Measurements from ENCODE around the gene TESPA1.

Gene TESPA1

GRCh38 chr12:54983536-54984101, 943 bp downstream of the TESPA1 start:
- no peak for DNase-seq (ENCODE audit: low spot score)

GRCh38 chr12:54981796-54982195, 2.8 kb downstream of the TESPA1 start:
- DNase-seq (ENCODE audit: low spot score) = no peak

- DNase-seq (ENCODE audit: low spot score) = no peak
Observed at GRCh38 chr12:54980341-54980740, 4.2 kb downstream of the TESPA1 start.

- DNase-seq (ENCODE audit: low spot score) = no peak
Observed at GRCh38 chr12:54977857-54978256, 6.7 kb downstream of the TESPA1 start.

GRCh38 chr12:54977155-54977554, 7.4 kb downstream of the TESPA1 start:
- DNase-seq (ENCODE audit: low spot score) = no peak

- no peak for DNase-seq (ENCODE audit: low spot score)
Observed at GRCh38 chr12:54975875-54976274, 8.7 kb downstream of the TESPA1 start.

- peak; percentile 62 for DNase-seq (ENCODE audit: low spot score)
Observed at GRCh38 chr12:54975272-54975671, 9.3 kb downstream of the TESPA1 start.

GRCh38 chr12:54974279-54974678, 10.3 kb downstream of the TESPA1 start:
- DNase-seq (ENCODE audit: low spot score) = no peak

GRCh38 chr12:54973556-54973955, 11.0 kb downstream of the TESPA1 start:
- no peak for DNase-seq (ENCODE audit: low spot score)

GRCh38 chr12:54970741-54971140, 13.8 kb downstream of the TESPA1 start:
- no peak for DNase-seq (ENCODE audit: low spot score)

- no peak for DNase-seq (ENCODE audit: low spot score)
Observed at GRCh38 chr12:54968181-54968730, 16.3 kb downstream of the TESPA1 start.

GRCh38 chr12:54967461-54967860, 17.1 kb downstream of the TESPA1 start:
- no peak for DNase-seq (ENCODE audit: low spot score)

- DNase-seq (ENCODE audit: low spot score) = no peak
Observed at GRCh38 chr12:54961190-54961589, 23.4 kb downstream of the TESPA1 start.

- DNase-seq (ENCODE audit: low spot score) = no peak
Observed at GRCh38 chr12:54959291-54960018, 25.1 kb downstream of the TESPA1 start.

- peak; percentile 83 for DNase-seq (ENCODE audit: low spot score)
Observed at GRCh38 chr12:54958048-54958658, 26.4 kb downstream of the TESPA1 start.

- no peak for DNase-seq (ENCODE audit: low spot score)
Observed at GRCh38 chr12:54956818-54957641, 27.5 kb downstream of the TESPA1 start.

- DNase-seq (ENCODE audit: low spot score) = no peak
Observed at GRCh38 chr12:54956322-54956721, 28.2 kb downstream of the TESPA1 start.

- no peak for DNase-seq (ENCODE audit: low spot score)
Observed at GRCh38 chr12:54954801-54955200, 29.8 kb downstream of the TESPA1 start.

- no peak for DNase-seq (ENCODE audit: low spot score)
Observed at GRCh38 chr12:54954228-54954627, 30.3 kb downstream of the TESPA1 start.

GRCh38 chr12:54950071-54950727, 34.4 kb downstream of the TESPA1 start:
- DNase-seq (ENCODE audit: low spot score) = no peak

GRCh38 chr12:54949073-54949711, 35.4 kb downstream of the TESPA1 start:
- DNase-seq (ENCODE audit: low spot score) = no peak
